T-helper 2 cell treated with Interferon-gamma antibody and Interleukin-4, amounts not matched to agents 5 μg/mL and 100 μg/mL, for 36 hours (primary cell): ENCODE measurements around the gene AMN.
"Not testable (repeated sequence)": the region's sequence is repeated elsewhere in the genome, so short reads cannot be mapped to it uniquely, and the experiment has no call there.

Experiments used
- DNase-seq: peaks from one replicate; pipeline ENCODE4 v3.0.0; 2021; ENCODE audit warnings: low spot score
- H3K27ac Mint-ChIP-seq: one replicate; pipeline ENCODE4 v1.8.0; 2021; ENCODE audit warnings: mild to moderate bottlenecking, mixed read lengths
- H3K27me3 Mint-ChIP-seq: one replicate; pipeline ENCODE4 v1.8.0; 2021; ENCODE audit warnings: low read depth, mixed read lengths
- H3K36me3 Mint-ChIP-seq: one replicate; pipeline ENCODE4 v1.8.0; 2021; ENCODE audit warnings: low read depth, mixed read lengths
- H3K4me1 Mint-ChIP-seq: one replicate; pipeline ENCODE4 v1.8.0; 2021; ENCODE audit warnings: low read depth, mixed read lengths
- H3K4me3 Mint-ChIP-seq: one replicate; pipeline ENCODE4 v1.8.0; 2022; ENCODE audit warnings: mild to moderate bottlenecking, moderate library complexity, mixed read lengths
- H3K9me3 Mint-ChIP-seq: one replicate; pipeline ENCODE4 v1.8.0; 2021; ENCODE audit warnings: mixed read lengths

The AMN gene

DNA sequence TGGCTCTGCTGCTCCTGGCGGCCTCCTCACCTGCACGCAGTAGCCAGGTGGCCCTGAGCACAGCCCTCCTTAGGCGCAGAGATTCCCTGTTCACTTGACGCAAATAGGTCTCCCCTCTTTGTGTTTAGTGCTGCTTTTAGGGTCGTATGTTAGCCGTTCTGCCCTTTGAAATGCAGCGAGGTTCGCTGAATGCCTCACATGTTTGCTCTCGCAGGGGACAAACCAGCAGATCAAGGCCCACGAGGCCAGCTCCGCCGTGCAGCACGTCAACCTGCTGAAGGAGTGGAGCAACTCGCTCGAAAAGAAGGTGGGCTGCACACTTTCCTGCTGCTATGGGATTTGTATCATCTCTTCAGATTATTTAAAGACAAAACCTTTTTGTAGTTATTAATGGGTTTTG lies 31.4 kb upstream of the AMN start:
- no peak overlapping the region for H3K27ac Mint-ChIP-seq
- no peaks in the 10 kb centered on the region for H3K27me3 Mint-ChIP-seq
- H3K36me3 Mint-ChIP-seq, result peaks cover 31% of the 10 kb centered on the region
- DNase-seq, result no peak
- H3K4me1 Mint-ChIP-seq, result no peaks in the 10 kb centered on the region
- H3K9me3 Mint-ChIP-seq, result no peaks in the 10 kb centered on the region
- no peak overlapping the region for H3K4me3 Mint-ChIP-seq

DNA sequence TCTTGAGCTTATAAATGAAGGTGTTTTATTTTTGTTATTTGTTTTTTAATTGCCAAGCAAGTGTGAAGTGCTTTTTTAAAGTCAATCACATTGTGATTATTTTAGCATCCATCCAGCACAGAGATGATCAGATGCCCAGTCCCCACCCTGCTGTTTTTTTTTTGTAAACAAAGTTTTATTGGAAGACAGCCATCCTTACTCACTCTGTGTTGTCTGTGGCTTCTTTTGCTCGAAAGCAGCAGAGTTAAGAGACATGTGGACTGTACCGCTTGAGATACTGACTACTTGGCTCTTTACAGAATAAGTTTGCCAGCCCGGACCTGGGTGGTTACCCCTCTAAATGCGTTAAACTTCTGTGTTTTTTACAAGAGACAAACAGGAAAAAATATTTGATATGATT lies 30.9 kb upstream of the AMN start:
- Mint-ChIP-seq H3K4me3 (no peak overlapping the region), H3K27ac (no peak overlapping the region), H3K27me3 (no peaks in the 10 kb centered on the region), H3K9me3 (no peaks in the 10 kb centered on the region), H3K36me3 (peaks cover 29% of the 10 kb centered on the region), H3K4me1 (no peaks in the 10 kb centered on the region)
- no peak for DNase-seq

DNA sequence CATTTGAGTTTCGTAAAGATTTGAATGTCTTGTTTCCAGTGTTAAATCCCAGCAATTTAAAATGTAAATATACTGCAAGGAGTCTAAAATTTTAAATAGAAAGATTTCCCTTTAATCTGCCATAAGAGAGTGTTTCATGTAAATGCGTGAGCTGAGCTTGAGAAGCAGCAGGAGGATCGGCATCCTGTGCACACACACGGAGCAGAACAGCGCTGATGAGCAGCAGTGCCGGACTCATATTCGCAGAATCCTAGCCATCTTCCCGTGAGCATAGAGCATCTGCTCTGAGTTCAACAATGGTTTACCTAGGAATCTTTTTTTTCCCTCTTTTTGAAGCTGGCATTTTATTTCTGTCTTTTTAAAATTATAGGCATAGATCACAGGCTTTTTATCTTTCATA lies 29.8 kb upstream of the AMN start:
- peaks cover 24% of the 10 kb centered on the region for H3K36me3 Mint-ChIP-seq
- no peaks in the 10 kb centered on the region for H3K27me3 Mint-ChIP-seq
- no peak overlapping the region for H3K27ac Mint-ChIP-seq
- H3K9me3 Mint-ChIP-seq, result no peaks in the 10 kb centered on the region
- H3K4me1 Mint-ChIP-seq, result no peaks in the 10 kb centered on the region
- H3K4me3 Mint-ChIP-seq, result no peak overlapping the region
- DNase-seq, result no peak

DNA sequence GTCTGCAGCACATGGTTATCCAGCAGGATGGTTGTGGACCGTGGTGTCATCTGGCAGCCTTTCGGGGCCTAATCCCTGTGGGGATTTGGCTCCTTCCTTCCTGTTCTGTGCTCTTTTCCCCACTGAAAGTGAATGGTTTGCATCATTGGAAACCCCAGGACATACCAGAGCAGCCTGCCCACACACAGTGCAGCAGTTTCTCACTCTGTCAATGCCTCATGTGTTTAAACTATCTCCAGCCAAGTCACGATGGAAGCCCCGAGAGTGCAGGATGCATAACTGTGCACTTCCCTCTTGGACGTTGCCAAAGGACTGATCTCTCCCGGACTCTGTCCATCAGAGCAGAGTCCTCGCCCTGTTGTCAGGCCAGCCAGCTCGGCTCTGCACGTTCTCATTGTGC lies 29.0 kb upstream of the AMN start:
- H3K27ac Mint-ChIP-seq, result no peak overlapping the region
- no peaks in the 10 kb centered on the region for H3K27me3 Mint-ChIP-seq
- DNase-seq, result no peak
- H3K4me1 Mint-ChIP-seq, result peaks cover 2% of the 10 kb centered on the region
- H3K36me3 Mint-ChIP-seq, result peaks cover 27% of the 10 kb centered on the region
- H3K9me3 Mint-ChIP-seq, result no peaks in the 10 kb centered on the region
- H3K4me3 Mint-ChIP-seq, result no peak overlapping the region

DNA sequence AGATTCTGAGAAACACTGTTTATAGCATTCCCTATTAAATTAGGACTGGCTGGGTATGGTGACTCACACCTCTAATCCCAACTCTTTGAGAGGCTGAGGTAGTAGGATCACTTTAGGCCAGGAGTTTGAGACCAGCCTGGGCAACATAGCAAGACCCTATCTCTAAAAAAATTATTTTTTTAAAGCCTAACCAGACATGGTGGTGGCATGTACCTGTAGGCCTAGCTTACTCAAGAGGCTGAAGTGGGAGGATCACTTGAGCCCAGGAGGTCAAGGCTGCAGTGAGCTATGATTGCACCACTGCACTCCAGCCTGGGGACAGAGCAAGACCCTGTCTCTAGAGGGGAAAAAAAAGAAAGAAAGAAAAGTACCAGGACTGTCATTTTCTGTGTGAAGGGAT lies 25.7 kb upstream of the AMN start:
- DNase-seq, H3K27ac Mint-ChIP-seq, H3K9me3 Mint-ChIP-seq, H3K4me1 Mint-ChIP-seq, H3K4me3 Mint-ChIP-seq, H3K27me3 Mint-ChIP-seq: not testable (repeated sequence)
- peaks cover 32% of the 10 kb centered on the region for H3K36me3 Mint-ChIP-seq

DNA sequence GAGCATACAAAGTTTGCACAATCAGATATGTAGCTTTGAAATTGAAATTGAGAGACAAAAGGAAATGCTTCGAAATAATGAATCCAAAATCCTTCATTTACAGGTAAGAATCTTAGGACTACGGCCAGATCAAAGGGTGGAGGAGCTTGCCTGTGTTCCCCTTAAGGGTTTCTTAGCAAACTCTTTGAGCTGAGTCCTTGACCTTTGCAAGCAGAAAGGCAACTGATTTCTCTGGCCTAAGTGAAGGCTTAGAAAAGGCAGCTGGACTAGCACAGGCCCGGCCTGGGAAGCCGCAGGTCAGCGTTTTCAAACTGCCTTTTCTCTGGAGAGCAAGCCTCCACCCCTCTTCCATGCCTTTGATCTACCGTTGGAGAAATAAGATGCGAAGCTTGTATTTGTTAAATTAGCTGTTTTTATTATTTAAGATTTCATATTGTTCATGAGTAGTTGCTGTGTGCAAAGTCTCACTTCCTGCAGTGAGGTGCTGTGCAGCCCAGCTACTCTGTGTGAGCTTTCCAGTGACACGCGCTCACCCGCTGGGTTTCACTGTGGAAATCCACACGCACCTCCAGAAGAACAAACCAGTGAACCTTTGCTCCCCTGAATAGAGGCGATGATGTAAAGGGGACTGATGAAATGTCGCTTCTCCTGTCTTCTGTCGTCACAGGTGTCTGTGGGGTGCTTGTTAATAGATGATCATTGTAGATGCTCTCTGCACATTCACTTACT lies 25.0 kb upstream of the AMN start:
- Mint-ChIP-seq H3K9me3 (no peaks in the 10 kb centered on the region), H3K27ac (no peak overlapping the region), H3K4me3 (no peak overlapping the region), H3K27me3 (no peaks in the 10 kb centered on the region), H3K36me3 (peaks cover 28% of the 10 kb centered on the region), H3K4me1 (peaks cover 8% of the 10 kb centered on the region)
- DNase-seq, result no peak

DNA sequence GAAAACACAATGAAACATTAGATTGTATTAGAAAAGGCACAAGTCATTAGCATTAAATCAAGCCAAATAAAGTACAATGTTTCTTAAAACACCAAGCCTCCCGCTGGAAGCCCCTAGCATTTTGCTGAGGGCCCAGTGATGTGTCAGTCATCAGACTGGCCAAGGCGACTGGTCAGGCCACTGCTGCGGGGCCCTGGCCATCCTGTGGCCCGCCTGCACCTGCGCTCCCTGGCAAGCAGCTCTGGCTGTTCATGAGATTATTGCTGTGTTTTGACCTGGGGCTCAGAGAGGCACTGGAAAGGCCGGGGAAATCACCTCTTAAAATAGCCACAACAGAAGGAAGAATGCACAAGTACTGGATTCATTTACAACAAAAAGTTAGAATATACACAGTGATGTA lies 24.2 kb upstream of the AMN start:
- peaks cover 8% of the 10 kb centered on the region for H3K4me1 Mint-ChIP-seq
- no peaks in the 10 kb centered on the region for H3K27me3 Mint-ChIP-seq
- peaks cover 28% of the 10 kb centered on the region for H3K36me3 Mint-ChIP-seq
- H3K9me3 Mint-ChIP-seq, result no peaks in the 10 kb centered on the region
- DNase-seq, result no peak
- no peak overlapping the region for H3K27ac Mint-ChIP-seq
- H3K4me3 Mint-ChIP-seq, result no peak overlapping the region

DNA sequence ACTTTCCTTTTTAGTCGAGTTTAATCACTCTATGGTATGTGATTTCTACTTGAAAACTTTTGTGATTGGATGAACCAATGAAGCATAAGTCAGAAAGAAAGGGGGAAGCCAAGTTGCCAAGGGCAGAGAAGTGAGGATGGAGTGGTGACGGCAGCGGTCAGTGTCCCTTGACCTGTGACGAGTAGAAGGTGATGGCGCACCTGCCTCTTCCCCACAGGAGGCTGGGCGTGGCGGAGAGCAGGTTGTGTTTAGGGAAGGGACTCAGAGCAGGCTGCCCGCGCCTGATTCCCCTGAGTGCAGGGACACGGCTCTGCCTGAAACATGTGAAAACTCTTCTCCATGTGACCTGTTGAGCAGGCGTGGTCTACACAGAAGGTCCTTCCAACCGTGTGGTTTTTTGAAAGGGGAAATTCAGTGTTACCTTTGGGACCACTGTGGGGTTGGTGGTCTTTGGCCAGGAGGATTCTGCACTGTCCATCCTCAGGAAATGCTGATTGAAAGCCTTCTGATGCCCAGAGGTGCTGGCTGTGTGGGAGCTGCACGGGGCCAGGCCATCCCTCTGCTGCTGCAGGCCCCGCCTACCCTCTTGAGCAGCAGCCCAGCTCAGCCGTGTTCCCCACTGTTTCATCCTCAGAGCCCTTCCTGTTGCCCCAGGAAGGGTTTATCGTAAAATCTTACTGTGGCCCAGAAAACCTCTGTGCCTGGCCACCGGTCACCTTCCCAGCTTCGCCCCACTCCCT lies 23.5 kb upstream of the AMN start:
- H3K9me3 Mint-ChIP-seq, result no peaks in the 10 kb centered on the region
- H3K27me3 Mint-ChIP-seq, result no peaks in the 10 kb centered on the region
- peaks cover 30% of the 10 kb centered on the region for H3K36me3 Mint-ChIP-seq
- peak overlapping the region; percentile 55 for H3K27ac Mint-ChIP-seq
- no peak overlapping the region for H3K4me3 Mint-ChIP-seq
- peaks cover 8% of the 10 kb centered on the region for H3K4me1 Mint-ChIP-seq
- DNase-seq, result no peak

DNA sequence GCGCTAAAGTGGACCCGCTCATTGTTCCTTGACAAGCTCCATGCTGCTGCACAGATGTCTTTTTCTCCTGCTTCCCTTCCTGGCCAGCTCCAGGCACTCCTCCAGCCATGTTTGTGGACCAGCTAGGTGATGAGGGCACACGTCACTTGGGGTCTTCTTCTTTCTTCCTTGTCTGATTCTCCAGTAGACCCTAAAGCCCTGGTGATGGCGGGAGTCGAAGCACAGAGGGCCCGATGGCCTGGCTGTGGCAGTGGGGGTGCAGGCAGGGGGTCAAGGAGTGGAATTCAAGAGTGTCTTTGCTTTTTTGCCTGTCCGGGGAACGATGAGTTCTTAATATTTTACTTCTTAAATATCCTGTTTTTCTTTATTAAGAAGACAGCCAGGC lies 23.0 kb upstream of the AMN start:
- peaks cover 8% of the 10 kb centered on the region for H3K4me1 Mint-ChIP-seq
- peaks cover 35% of the 10 kb centered on the region for H3K36me3 Mint-ChIP-seq
- H3K4me3 Mint-ChIP-seq, result no peak overlapping the region
- DNase-seq, result no peak
- H3K9me3 Mint-ChIP-seq, result no peaks in the 10 kb centered on the region
- H3K27ac Mint-ChIP-seq, result no peak overlapping the region
- no peaks in the 10 kb centered on the region for H3K27me3 Mint-ChIP-seq

DNA sequence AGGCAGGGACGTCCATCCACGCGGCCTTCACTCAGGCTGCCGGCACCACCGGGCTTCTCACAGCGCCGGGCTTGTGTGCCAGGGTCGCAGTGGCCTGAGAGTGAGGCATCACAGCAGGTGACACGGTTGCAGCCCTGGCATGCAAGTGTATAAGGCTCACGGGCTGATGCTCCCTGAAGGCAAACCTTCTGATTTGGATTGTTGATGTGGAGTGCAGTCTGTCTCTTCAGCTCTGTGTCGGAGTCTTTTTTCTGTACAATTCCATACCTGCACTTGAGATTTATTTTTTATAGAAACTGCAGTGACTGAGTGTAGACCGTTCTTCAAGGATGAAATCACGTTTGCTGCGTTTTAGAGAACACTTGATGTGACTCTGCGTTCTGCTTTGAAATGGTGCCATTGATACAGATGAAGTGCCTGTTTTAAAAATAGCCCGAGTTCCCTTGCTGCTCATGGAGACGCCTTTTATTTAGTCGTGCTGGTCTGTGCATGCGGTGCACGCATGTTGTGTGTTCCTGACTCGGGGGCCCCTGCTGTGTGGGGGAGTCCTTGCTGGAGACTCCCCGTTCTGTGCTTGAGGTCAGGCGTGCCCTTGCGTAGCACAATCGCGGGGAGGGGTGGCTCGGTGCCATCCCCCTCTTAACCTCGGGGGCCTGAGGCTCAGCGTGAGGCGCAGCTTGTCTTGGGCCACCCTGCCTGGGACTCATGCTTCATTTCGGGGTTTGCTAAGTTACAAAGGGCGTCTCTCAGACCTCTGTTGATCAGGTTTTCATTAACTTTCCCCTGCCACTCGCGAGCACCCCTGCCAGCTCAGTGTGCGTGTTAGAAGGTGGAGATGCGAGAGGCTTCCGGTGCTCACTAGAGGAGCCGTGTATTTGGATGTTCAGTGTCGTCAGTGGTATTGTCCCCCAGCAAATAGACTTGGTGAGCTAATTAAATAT lies 21.6 kb upstream of the AMN start:
- H3K4me3 Mint-ChIP-seq, result no peak overlapping the region
- no peaks in the 10 kb centered on the region for H3K27me3 Mint-ChIP-seq
- peaks cover 39% of the 10 kb centered on the region for H3K36me3 Mint-ChIP-seq
- H3K4me1 Mint-ChIP-seq, result peaks cover 8% of the 10 kb centered on the region
- peak overlapping the region; percentile 60 for H3K27ac Mint-ChIP-seq
- no peaks in the 10 kb centered on the region for H3K9me3 Mint-ChIP-seq
- no peak for DNase-seq

DNA sequence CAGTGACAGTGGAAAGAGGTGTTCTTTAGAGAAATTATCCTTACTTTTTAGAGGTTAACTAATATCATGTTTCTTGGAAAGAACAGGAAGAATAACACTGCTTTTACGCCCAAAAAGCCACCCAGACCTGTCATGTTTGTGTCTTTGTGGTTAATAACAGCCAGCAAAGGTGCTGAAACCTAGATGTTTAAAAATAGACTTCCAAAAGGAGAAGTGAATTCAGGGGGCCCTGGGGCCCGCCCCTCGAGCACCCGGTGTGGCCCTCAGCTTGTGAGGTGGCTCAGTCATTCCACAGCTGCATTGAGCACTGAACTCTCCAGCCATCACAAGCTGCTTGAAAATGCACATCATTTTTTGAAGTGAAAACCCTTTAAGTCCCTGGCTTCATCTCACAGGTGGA lies 20.8 kb upstream of the AMN start:
- DNase-seq, result no peak
- H3K36me3 Mint-ChIP-seq, result peaks cover 40% of the 10 kb centered on the region
- H3K9me3 Mint-ChIP-seq, result no peaks in the 10 kb centered on the region
- H3K27me3 Mint-ChIP-seq, result no peaks in the 10 kb centered on the region
- peak overlapping the region; percentile 60 for H3K27ac Mint-ChIP-seq
- peaks cover 8% of the 10 kb centered on the region for H3K4me1 Mint-ChIP-seq
- no peak overlapping the region for H3K4me3 Mint-ChIP-seq

DNA sequence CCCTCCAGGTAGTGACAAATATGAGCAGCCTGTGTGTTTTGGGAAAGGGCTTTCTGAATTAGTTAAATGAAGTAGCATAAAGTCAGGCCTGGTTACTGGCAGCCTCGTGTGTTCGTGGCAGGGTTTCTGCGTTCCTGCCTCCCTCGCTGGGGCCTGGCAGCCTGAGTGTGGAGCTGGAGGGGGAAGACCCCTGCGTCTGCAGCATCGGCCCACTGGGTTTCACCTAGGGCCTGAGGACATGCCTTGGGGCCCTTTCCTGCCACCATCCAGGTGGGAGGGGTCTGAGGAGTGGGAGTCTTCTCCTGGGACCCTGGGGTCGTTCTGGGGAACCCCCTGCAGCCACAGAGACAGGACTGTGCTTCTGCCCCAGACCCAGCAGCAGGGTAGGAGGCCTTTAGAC lies 20.4 kb upstream of the AMN start:
- peaks cover 42% of the 10 kb centered on the region for H3K36me3 Mint-ChIP-seq
- H3K27ac Mint-ChIP-seq, result no peak overlapping the region
- no peak for DNase-seq
- H3K4me1 Mint-ChIP-seq, result peaks cover 8% of the 10 kb centered on the region
- no peaks in the 10 kb centered on the region for H3K9me3 Mint-ChIP-seq
- H3K27me3 Mint-ChIP-seq, result no peaks in the 10 kb centered on the region
- H3K4me3 Mint-ChIP-seq, result no peak overlapping the region

DNA sequence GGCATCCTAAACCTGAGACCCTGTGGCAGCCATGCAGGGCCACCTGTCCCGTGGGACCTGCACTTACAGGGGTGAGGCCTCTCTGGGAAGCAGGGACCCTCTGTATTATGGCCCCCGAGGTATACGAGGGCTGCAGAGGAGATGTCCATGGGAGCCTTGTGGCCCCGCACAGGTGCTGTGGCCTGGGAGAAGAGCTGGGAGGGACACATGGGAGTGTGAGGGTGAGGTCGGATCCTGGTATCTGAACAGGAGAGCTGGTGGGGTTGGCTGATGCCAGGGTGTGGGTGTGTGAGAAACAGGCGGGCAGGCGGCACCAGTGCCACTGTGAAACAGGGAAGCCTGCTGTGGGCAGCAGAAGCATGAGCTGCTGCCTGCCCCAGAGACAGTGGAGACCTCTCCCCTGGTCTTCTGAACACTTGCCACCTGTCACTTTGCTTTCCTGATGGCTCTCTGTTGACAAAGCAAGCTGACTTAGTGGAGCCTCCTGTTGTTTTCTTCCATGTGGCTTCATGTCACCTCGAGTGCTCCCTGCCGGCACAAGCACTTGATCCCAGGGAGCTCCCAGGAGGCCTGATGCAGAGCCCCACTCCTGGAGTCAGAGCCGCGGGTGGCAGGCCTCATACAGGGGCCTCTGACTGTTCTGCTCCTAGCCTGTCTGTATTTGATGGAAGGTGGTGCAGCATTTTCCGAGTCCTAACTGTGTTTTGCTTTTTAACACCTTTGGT lies 19.8 kb upstream of the AMN start:
- Mint-ChIP-seq H3K9me3 (no peaks in the 10 kb centered on the region), H3K4me3 (no peak overlapping the region), H3K27me3 (no peaks in the 10 kb centered on the region), H3K27ac (peak overlapping the region; percentile 36), H3K36me3 (peaks cover 43% of the 10 kb centered on the region), H3K4me1 (peaks cover 8% of the 10 kb centered on the region)
- DNase-seq, result no peak
